AG10803 (cell line): Measurements from ENCODE around the gene UIMC1.

ENCODE experiments used
- DNase-seq: peaks from one replicate; pipeline ENCODE4 v3.0.0; 2010; ENCODE audit warnings: low read depth
- H3K4me3 ChIP-seq: 2 replicates; pipeline ENCODE4 v1.5.1; 2011; ENCODE audit warnings: mild to moderate bottlenecking, low read length, control low read depth
- TF ChIP-seq, protein P1 (sequence below): conservative IDR thresholded peaks from 2 replicates; pipeline ENCODE4 v1.5.1; 2011; ENCODE audit warnings: mild to moderate bottlenecking, low read length, control low read depth, inconsistent platforms

Gene UIMC1

DNA sequence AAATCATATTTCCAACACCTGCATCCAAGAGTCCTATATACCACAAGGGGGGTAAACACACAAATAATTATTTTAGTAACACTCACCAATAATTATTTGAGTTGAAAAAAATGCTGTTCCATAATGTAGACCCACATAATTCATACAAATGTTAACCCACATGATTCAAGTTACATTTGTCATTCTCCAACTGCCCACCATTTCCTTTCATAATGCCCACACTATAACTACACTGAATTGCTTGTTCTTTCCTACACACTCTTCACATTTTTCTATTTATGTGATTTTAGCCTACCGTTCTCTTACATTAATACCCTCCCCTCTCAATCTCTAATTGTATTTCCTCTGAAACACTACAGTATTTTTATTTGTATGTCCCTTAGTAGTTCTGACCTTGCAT, 71.6 kb downstream of the UIMC1 start:
- H3K4me3 ChIP-seq = no peak overlapping the region
- TF ChIP-seq, protein P1, sequence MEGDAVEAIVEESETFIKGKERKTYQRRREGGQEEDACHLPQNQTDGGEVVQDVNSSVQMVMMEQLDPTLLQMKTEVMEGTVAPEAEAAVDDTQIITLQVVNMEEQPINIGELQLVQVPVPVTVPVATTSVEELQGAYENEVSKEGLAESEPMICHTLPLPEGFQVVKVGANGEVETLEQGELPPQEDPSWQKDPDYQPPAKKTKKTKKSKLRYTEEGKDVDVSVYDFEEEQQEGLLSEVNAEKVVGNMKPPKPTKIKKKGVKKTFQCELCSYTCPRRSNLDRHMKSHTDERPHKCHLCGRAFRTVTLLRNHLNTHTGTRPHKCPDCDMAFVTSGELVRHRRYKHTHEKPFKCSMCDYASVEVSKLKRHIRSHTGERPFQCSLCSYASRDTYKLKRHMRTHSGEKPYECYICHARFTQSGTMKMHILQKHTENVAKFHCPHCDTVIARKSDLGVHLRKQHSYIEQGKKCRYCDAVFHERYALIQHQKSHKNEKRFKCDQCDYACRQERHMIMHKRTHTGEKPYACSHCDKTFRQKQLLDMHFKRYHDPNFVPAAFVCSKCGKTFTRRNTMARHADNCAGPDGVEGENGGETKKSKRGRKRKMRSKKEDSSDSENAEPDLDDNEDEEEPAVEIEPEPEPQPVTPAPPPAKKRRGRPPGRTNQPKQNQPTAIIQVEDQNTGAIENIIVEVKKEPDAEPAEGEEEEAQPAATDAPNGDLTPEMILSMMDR = no peak
- DNase-seq = no peak

DNA sequence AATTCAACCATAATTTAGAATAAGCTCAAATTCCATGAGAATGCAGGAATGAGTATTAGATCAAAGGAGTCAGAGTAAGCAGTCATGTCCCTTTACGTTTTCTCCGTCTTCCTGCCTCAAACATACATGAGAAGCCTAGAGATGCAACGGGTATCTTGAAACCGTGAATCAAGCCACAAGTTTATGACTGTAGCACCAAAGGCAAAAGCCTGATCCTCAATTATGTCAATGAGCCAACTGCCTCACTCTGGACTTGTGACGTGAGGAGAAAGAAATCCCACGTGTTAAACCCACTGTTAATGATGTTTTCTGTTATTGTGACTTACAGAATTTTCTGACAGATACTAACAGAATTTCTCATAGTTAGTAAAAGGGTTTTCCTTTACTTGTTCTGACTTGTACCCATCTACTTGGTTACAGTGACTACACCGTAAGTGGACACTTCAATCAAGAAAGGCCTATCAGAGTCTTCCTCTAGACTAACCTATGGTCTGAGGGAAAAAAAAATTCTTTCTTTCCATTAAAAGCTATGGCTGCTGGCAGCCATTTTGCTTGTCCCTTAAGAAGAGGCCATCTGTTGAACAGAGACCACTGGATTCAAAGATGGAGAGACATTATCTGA, 72.2 kb downstream of the UIMC1 start:
- no peak overlapping the region for H3K4me3 ChIP-seq
- TF ChIP-seq, protein P1 = no peak
- no peak for DNase-seq

DNA sequence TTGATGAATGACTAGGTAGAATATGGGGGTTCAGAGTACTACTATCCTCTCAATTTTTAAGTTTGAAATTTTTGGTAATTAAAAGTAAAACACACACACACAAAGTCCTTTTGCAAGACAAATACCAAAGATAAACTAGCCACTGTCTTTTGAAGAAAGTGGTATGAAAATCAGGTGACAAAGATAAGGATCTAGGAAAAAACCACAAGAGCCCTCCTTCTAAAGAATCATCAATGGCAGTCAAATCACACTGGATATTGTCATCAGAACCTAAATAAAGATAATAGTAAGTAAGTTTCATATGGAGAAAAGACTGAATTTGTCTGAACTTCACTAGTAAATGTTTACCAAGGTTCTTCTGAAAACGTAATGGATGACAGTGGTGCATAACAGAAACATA, 76.9 kb downstream of the UIMC1 start:
- TF ChIP-seq, protein P1 = no peak
- no peak overlapping the region for H3K4me3 ChIP-seq
- no peak for DNase-seq

DNA sequence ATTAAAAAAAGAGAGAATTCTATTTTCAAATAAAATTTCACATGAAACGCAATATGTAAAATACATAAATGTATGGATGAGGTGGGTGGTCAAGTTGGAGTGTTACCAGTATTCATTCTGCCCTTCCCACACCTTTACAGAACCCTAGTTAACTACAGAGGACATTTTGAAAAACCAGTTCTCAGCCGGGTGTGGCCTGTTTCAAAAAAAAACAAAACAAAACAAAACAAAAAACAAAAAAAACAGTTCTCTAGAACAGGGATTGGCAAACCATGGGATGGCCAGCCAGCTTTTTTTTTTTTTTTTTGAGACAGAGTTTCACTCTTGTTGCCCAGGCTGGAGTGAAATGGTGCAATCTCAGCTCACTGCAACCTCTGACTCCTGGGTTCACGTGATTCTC, 79.0 kb downstream of the UIMC1 start:
- no peak overlapping the region for H3K4me3 ChIP-seq
- TF ChIP-seq, protein P1 = no peak
- DNase-seq = no peak

DNA sequence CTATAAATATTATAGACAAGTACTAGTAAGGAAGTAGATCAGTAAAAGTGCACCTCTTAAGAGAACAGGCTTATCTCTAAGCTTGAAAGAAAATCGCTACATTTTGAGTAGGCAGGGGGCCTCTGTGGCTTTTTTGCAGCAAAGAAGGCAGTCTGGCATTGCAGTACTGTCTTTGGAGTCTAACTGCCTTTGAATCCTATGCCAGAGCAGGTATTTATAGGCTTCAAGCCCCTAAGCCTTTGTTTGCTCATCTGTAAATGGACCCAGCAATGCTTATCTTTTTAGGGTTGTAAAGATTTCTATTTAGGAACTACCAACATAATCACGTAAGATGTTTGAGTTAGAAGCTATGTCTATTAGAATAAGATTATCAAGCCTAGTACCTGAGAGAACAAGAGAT, 83.8 kb downstream of the UIMC1 start:
- no peak for DNase-seq
- TF ChIP-seq, protein P1 = no peak
- H3K4me3 ChIP-seq = no peak overlapping the region

DNA sequence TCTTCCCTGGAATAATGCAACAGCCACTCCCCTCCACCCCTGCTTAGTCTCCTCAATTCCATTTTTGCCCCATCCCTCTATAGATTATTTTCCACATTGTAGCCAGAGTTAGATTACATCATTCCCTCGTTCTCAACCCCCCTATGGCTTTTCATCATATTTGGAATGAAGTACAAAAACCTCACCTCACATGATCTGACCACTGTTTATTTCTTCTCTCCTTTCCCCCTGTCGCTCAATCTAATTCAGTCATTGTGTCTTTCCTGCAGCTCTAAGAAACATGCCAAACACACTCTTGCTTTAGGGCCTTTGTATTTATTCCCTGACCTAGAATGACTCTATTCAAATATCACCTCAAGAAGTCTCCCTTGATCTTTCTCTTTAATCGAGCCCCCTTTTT, 84.9 kb downstream of the UIMC1 start:
- H3K4me3 ChIP-seq = no peak overlapping the region
- TF ChIP-seq, protein P1 = no peak
- DNase-seq = no peak

DNA sequence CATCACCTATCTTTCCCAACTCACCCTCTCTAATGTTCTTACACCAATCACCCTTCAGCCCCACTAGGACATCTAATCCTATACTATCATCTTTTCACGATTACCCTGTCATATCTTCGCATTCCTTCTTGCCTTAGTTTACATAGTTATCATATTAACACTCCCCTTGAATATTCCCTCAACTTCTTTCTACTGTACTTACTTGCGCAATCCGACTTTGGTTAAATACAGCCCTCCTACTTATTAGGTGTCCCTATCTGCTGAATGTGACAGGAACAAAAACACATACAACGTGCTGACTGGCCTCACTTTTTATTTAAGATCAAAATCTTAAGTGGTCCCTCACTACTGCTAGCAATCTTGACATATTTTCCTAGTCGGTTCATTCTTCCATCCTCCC, 88.0 kb downstream of the UIMC1 start:
- DNase-seq = no peak
- no peak overlapping the region for H3K4me3 ChIP-seq
- TF ChIP-seq, protein P1 = no peak
